C4-2B (cell line): ENCODE results near the gene STEAP2.

ENCODE experiments used
- CTCF ChIP-seq: fragments of 450-650 bp; conservative IDR thresholded peaks from 2 replicates; pipeline ENCODE4 v1.5.1; 2017; ENCODE audit warnings: mild to moderate bottlenecking
- ZFX ChIP-seq: fragments of 450-650 bp; IDR thresholded peaks from 2 replicates; pipeline ENCODE4 v1.6.1; 2017

DNA sequence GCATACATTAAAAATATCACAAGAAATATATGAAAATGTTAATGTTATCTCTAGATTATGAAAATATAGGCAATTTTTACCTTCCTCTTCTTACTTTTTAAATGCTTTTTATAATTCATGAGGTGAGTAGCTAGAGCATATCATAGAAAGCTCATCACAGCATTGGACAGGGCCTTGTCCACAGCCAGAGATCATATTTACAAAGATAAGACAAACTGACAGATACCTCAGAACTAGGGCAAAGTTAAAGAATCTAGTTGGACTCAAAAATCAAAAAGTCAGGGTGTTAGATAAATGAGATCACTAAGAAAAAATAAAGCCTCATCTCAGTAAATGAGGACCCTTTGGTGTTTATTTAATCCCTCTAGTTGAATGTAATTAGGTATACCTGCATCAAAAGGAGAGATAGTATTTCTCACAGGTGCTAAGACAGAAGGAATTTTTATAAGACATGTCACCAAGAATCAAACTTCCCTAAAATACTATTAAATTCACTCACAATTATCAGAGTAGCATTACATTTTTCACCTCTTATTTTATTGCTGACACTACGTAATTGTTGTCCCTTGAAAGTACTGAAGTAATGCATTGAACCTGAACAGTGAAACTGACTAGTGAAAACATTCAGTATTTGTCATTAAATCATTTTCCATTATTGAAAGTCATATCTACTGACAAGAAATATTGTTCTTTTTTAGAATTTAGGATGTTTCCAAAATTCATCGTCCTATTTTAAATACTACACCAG lies 59.1 kb downstream of the STEAP2 start:
- no peak for TF ChIP-seq CTCF
- no peak for TF ChIP-seq ZFX
